GM12864 (cell line): ENCODE data around the gene KRTAP2-1.

Experiments used
- DNase-seq: peaks from one replicate; pipeline ENCODE4 v3.0.0-alpha.2; 2011; ENCODE audit warnings: low read depth
- H3K4me3 ChIP-seq: 2 replicates; pipeline ENCODE4 v1.5.1; 2011; ENCODE audit warnings: mild to moderate bottlenecking, low read depth, low read length, control low read depth
- TF ChIP-seq, protein P1 (sequence below): IDR thresholded peaks from 2 replicates; pipeline ENCODE4 v1.5.1; 2011; ENCODE audit warnings: low read depth, mild to moderate bottlenecking, moderate library complexity, low read length, control low read depth, inconsistent platforms; ENCODE audit errors: missing control alignments

The KRTAP2-1 gene

GRCh38 chr17:41029633-41030245 lies 17.4 kb downstream of the KRTAP2-1 start, which contains the start of gene KRTAP1-4:
KRTAP1-4 (minus strand) TSS chr17:41030195; CDS start chr17:41030078, 117 bp downstream.
- DNase-seq = no peak
- TF ChIP-seq, protein P1, sequence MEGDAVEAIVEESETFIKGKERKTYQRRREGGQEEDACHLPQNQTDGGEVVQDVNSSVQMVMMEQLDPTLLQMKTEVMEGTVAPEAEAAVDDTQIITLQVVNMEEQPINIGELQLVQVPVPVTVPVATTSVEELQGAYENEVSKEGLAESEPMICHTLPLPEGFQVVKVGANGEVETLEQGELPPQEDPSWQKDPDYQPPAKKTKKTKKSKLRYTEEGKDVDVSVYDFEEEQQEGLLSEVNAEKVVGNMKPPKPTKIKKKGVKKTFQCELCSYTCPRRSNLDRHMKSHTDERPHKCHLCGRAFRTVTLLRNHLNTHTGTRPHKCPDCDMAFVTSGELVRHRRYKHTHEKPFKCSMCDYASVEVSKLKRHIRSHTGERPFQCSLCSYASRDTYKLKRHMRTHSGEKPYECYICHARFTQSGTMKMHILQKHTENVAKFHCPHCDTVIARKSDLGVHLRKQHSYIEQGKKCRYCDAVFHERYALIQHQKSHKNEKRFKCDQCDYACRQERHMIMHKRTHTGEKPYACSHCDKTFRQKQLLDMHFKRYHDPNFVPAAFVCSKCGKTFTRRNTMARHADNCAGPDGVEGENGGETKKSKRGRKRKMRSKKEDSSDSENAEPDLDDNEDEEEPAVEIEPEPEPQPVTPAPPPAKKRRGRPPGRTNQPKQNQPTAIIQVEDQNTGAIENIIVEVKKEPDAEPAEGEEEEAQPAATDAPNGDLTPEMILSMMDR = no peak

GRCh38 chr17:41026715-41027471 lies 20.2 kb downstream of the KRTAP2-1 start, which contains the start of gene KRTAP1-5:
KRTAP1-5 (minus strand) TSS chr17:41027208; CDS start chr17:41027155, 53 bp downstream.
- DNase-seq = no peak
- no peak within 1 kb of the TSS for H3K4me3 ChIP-seq
- TF ChIP-seq, protein P1 = no peak

More at GRCh38 chr17:41029633-41030245, 17.4 kb downstream of the KRTAP2-1 start, which contains the start of gene KRTAP1-4:
- no peak within 1 kb of the TSS for H3K4me3 ChIP-seq

- no peak overlapping the region for H3K4me3 ChIP-seq
- DNase-seq = no peak
- TF ChIP-seq, protein P1 = no peak
Measured at GRCh38 chr17:41024697-41025096, 22.4 kb downstream of the KRTAP2-1 start.

DNA sequence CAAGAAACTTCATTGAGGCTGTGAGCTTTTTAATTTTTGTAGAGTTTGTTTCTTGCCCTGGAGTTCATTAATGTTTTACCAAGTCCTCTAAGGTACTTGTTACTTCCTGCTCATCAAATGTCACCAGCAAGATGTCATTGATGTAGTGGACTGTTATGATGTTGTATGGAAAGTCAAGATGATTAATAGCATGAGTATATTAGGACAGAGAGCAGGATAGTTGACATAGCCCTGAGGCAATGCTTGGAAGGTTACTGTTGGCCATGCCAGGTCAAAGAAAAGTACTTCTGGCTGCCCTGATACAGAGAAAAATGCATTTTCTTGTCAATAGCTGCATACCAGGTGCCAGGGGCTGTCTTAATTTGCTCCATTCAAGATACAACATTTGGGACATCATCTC lies 26.8 kb downstream of the KRTAP2-1 start:
- no peak for DNase-seq
- TF ChIP-seq, protein P1 = no peak
- no peak overlapping the region for H3K4me3 ChIP-seq

DNA sequence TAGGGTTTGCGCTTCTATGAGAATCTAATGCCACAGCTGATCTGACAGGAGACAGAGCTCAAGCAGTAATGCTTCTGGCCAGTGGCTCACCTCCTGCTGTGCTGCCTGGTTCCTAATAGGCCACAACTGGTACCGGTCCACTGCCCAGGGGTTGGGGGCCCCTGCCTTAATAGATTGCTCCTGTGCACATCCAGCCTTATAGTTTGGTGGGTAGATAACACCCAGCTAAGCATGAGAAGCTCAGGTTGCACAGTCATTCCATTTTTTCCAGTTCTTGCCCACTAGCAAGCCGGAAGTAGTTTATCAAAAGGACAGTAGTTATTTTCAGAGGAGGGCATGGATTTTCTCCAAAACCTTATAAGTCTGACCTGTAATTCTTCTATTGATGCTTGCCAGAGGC lies 27.7 kb downstream of the KRTAP2-1 start:
- DNase-seq = no peak
- no peak overlapping the region for H3K4me3 ChIP-seq
- TF ChIP-seq, protein P1 = no peak

- TF ChIP-seq, protein P1 = no peak
- DNase-seq = no peak
- H3K4me3 ChIP-seq = no peak overlapping the region
Measured at GRCh38 chr17:41018541-41018940, 28.6 kb downstream of the KRTAP2-1 start.
